Mesendoderm (in vitro differentiated cells): Measurements from ENCODE around the gene URI1.

ENCODE experiments used
- DNase-seq: peaks from one replicate; pipeline ENCODE4 v3.0.0; 2013
- H2AK5ac ChIP-seq: 2 replicates; pipeline ENCODE4 v1.6.1; 2013; ENCODE audit warnings: low read length, inconsistent platforms
- H2BK120ac ChIP-seq: 2 replicates; pipeline ENCODE4 v1.6.1; 2013; ENCODE audit warnings: low read depth, mild to moderate bottlenecking, low read length, moderate library complexity, mixed read lengths
- H2BK15ac ChIP-seq: replicated peaks from 2 replicates; pipeline ENCODE4 v1.6.1; 2013; ENCODE audit warnings: low read depth, mild to moderate bottlenecking, moderate library complexity
- H2BK5ac ChIP-seq: 2 replicates; pipeline ENCODE4 v1.6.1; 2013; ENCODE audit warnings: low read length, inconsistent platforms
- H3K18ac ChIP-seq: 2 replicates; pipeline ENCODE4 v1.6.1; 2013; ENCODE audit warnings: mild to moderate bottlenecking, low read length, mixed read lengths
- H3K23ac ChIP-seq: one replicate; pipeline ENCODE4 v1.6.1; 2013; ENCODE audit warnings: low read length
- H3K27ac ChIP-seq: 2 replicates; pipeline ENCODE4 v1.5.1; 2013; ENCODE audit warnings: low read depth, mild to moderate bottlenecking, inconsistent platforms, low read length, moderate library complexity
- H3K27me3 ChIP-seq: 2 replicates; pipeline ENCODE4 v1.6.1; 2013; ENCODE audit warnings: low read length, control low read depth, mild to moderate bottlenecking, inconsistent platforms; ENCODE audit not compliant: insufficient read depth, poor library complexity
- H3K36me3 ChIP-seq: 2 replicates; pipeline ENCODE4 v1.6.1; 2013; ENCODE audit warnings: low read length, inconsistent platforms; ENCODE audit not compliant: control insufficient read depth, insufficient read depth
- H3K4ac ChIP-seq: one replicate; pipeline ENCODE4 v1.6.1; 2013; ENCODE audit warnings: low read depth, mild to moderate bottlenecking, low read length, moderate library complexity
- H3K4me1 ChIP-seq: 2 replicates; pipeline ENCODE4 v1.6.1; 2013; ENCODE audit warnings: low read depth, low read length, inconsistent platforms; ENCODE audit not compliant: control insufficient read depth
- H3K4me2 ChIP-seq: 2 replicates; pipeline ENCODE4 v1.6.1; 2013; ENCODE audit warnings: low read length
- H3K4me3 ChIP-seq: 2 replicates; pipeline ENCODE4 v1.5.1; 2013; ENCODE audit warnings: mild to moderate bottlenecking, low read length
- H3K56ac ChIP-seq: one replicate; pipeline ENCODE4 v1.6.1; 2013; ENCODE audit warnings: low read length
- H3K79me1 ChIP-seq: 2 replicates; pipeline ENCODE4 v1.6.1; 2013; ENCODE audit warnings: low read length, inconsistent platforms
- H3K79me2 ChIP-seq: 2 replicates; pipeline ENCODE4 v1.6.1; 2013; ENCODE audit warnings: mild to moderate bottlenecking, low read length; ENCODE audit not compliant: control insufficient read depth, insufficient read depth
- H3K9ac ChIP-seq: 2 replicates; pipeline ENCODE4 v1.6.1; 2013; ENCODE audit warnings: low read length, inconsistent platforms
- H4K5ac ChIP-seq: one replicate; pipeline ENCODE4 v1.6.1; 2013; ENCODE audit warnings: low read length
- H4K8ac ChIP-seq: one replicate; pipeline ENCODE4 v1.6.1; 2013; ENCODE audit warnings: low read depth, mild to moderate bottlenecking, control low read depth, low read length, moderate library complexity
- WGBS: extraction: QIAGEN DNeasy Blood & Tissue Kit; methylation state at CpG from one replicate; pipeline ENCODE4 v1.1.7; 2013; ENCODE audit warnings: low lambda C conversion rate, missing lambda C conversion rate; ENCODE audit not compliant: insufficient coverage; ENCODE audit errors: extremely low coverage; 5-methylcytosine and 5-hydroxymethylcytosine counted together

Gene URI1

GRCh38 chr19:29953352-29954247 is 11.6 kb downstream of the URI1 start:
- no peak overlapping the region for H3K23ac ChIP-seq
- no peak for DNase-seq
- H2BK5ac ChIP-seq = no peak overlapping the region
- H3K4me3 ChIP-seq = no peak overlapping the region
- H3K18ac ChIP-seq = no peak overlapping the region
- no peaks in the 10 kb centered on the region for H3K36me3 ChIP-seq
- no peak overlapping the region for H3K9ac ChIP-seq
- no peak overlapping the region for H3K56ac ChIP-seq
- H3K4me2 ChIP-seq = no peak overlapping the region
- no CpG with 5 or more reads among the region's 2 CpGs for WGBS
- H3K4ac ChIP-seq = no peak overlapping the region
- peaks cover 2% of the 10 kb centered on the region for H3K79me1 ChIP-seq
- H2BK15ac ChIP-seq = no peak overlapping the region
- no peak overlapping the region for H2AK5ac ChIP-seq
- H3K79me2 ChIP-seq = peaks cover 27% of the 10 kb centered on the region
- no peak overlapping the region for H2BK120ac ChIP-seq
- no peak overlapping the region for H4K8ac ChIP-seq
- H4K5ac ChIP-seq = no peak overlapping the region
- no peak overlapping the region for H3K27ac ChIP-seq
- H3K27me3 ChIP-seq = no peaks in the 10 kb centered on the region
- H3K4me1 ChIP-seq = no peaks in the 10 kb centered on the region

GRCh38 chr19:29956855-29957254 is 14.8 kb downstream of the URI1 start:
- no peak overlapping the region for H4K8ac ChIP-seq
- no peak overlapping the region for H3K18ac ChIP-seq
- no peak overlapping the region for H3K9ac ChIP-seq
- H3K79me1 ChIP-seq = peaks cover 2% of the 10 kb centered on the region
- H2BK15ac ChIP-seq = no peak overlapping the region
- H2BK120ac ChIP-seq = no peak overlapping the region
- H3K4me3 ChIP-seq = no peak overlapping the region
- peaks cover 23% of the 10 kb centered on the region for H3K79me2 ChIP-seq
- no peak overlapping the region for H3K23ac ChIP-seq
- no peak overlapping the region for H2AK5ac ChIP-seq
- no peak overlapping the region for H3K4me2 ChIP-seq
- H3K4ac ChIP-seq = no peak overlapping the region
- no peaks in the 10 kb centered on the region for H3K27me3 ChIP-seq
- H3K27ac ChIP-seq = no peak overlapping the region
- no peak for DNase-seq
- no peaks in the 10 kb centered on the region for H3K4me1 ChIP-seq
- H3K36me3 ChIP-seq = no peaks in the 10 kb centered on the region
- no peak overlapping the region for H2BK5ac ChIP-seq
- no peak overlapping the region for H3K56ac ChIP-seq
- H4K5ac ChIP-seq = no peak overlapping the region
- no CpG with 5 or more reads among the region's 6 CpGs for WGBS

GRCh38 chr19:29961311-29961710 is 19.3 kb downstream of the URI1 start:
- H3K56ac ChIP-seq = no peak overlapping the region
- no CpG with 5 or more reads among the region's 3 CpGs for WGBS
- no peak overlapping the region for H3K18ac ChIP-seq
- no peak overlapping the region for H3K4me3 ChIP-seq
- no peak overlapping the region for H2BK5ac ChIP-seq
- no peak overlapping the region for H3K23ac ChIP-seq
- peaks cover 4% of the 10 kb centered on the region for H3K79me1 ChIP-seq
- H3K4ac ChIP-seq = no peak overlapping the region
- H2BK15ac ChIP-seq = no peak overlapping the region
- no peaks in the 10 kb centered on the region for H3K27me3 ChIP-seq
- no peaks in the 10 kb centered on the region for H3K4me1 ChIP-seq
- H4K5ac ChIP-seq = no peak overlapping the region
- H4K8ac ChIP-seq = no peak overlapping the region
- no peak overlapping the region for H3K9ac ChIP-seq
- no peak overlapping the region for H2BK120ac ChIP-seq
- H3K4me2 ChIP-seq = no peak overlapping the region
- H3K79me2 ChIP-seq = peaks cover 45% of the 10 kb centered on the region
- H3K36me3 ChIP-seq = no peaks in the 10 kb centered on the region
- DNase-seq = no peak
- H3K27ac ChIP-seq = no peak overlapping the region
- H2AK5ac ChIP-seq = no peak overlapping the region

GRCh38 chr19:29962793-29963192 is 20.8 kb downstream of the URI1 start:
- Histone ChIP-seq H3K9ac (no peak overlapping the region), H2BK15ac (no peak overlapping the region), H2BK120ac (no peak overlapping the region), H3K4ac (no peak overlapping the region), H2AK5ac (no peak overlapping the region), H3K36me3 (no peaks in the 10 kb centered on the region), H3K79me1 (peaks cover 5% of the 10 kb centered on the region), H4K5ac (no peak overlapping the region), H3K27ac (no peak overlapping the region), H3K56ac (no peak overlapping the region), H3K4me1 (no peaks in the 10 kb centered on the region), H3K79me2 (peaks cover 45% of the 10 kb centered on the region), H3K23ac (no peak overlapping the region), H3K18ac (no peak overlapping the region), H3K4me3 (no peak overlapping the region), H3K4me2 (no peak overlapping the region), H3K27me3 (no peaks in the 10 kb centered on the region), H2BK5ac (no peak overlapping the region), H4K8ac (no peak overlapping the region)
- no peak for DNase-seq
- WGBS = no CpG with 5 or more reads among the region's 2 CpGs

- no peak overlapping the region for H4K5ac ChIP-seq
- no peak for DNase-seq
- no peak overlapping the region for H3K4me3 ChIP-seq
- no peak overlapping the region for H3K4me2 ChIP-seq
- peaks cover 6% of the 10 kb centered on the region for H3K79me1 ChIP-seq
- H3K23ac ChIP-seq = no peak overlapping the region
- H3K9ac ChIP-seq = no peak overlapping the region
- H2BK120ac ChIP-seq = no peak overlapping the region
- H3K18ac ChIP-seq = peak overlapping the region; percentile 28
- H3K79me2 ChIP-seq = peaks cover 46% of the 10 kb centered on the region
- WGBS = no CpG with 5 or more reads among the region's 4 CpGs
- no peak overlapping the region for H3K56ac ChIP-seq
- H3K27me3 ChIP-seq = no peaks in the 10 kb centered on the region
- no peak overlapping the region for H2BK15ac ChIP-seq
- H3K4ac ChIP-seq = no peak overlapping the region
- no peak overlapping the region for H4K8ac ChIP-seq
- H2AK5ac ChIP-seq = no peak overlapping the region
- H3K27ac ChIP-seq = no peak overlapping the region
- no peaks in the 10 kb centered on the region for H3K4me1 ChIP-seq
- H3K36me3 ChIP-seq = no peaks in the 10 kb centered on the region
- H2BK5ac ChIP-seq = no peak overlapping the region
Measured at GRCh38 chr19:29963576-29963975, 21.5 kb downstream of the URI1 start.

- no peak overlapping the region for H4K5ac ChIP-seq
- no peak overlapping the region for H3K4me2 ChIP-seq
- H3K27me3 ChIP-seq = no peaks in the 10 kb centered on the region
- H3K4me3 ChIP-seq = no peak overlapping the region
- DNase-seq = no peak
- no peaks in the 10 kb centered on the region for H3K4me1 ChIP-seq
- H2BK5ac ChIP-seq = no peak overlapping the region
- no peak overlapping the region for H3K27ac ChIP-seq
- no peak overlapping the region for H3K56ac ChIP-seq
- H4K8ac ChIP-seq = no peak overlapping the region
- H3K18ac ChIP-seq = no peak overlapping the region
- H3K23ac ChIP-seq = no peak overlapping the region
- H2BK15ac ChIP-seq = no peak overlapping the region
- H2BK120ac ChIP-seq = no peak overlapping the region
- H3K79me1 ChIP-seq = peaks cover 4% of the 10 kb centered on the region
- no peak overlapping the region for H3K4ac ChIP-seq
- no CpG with 5 or more reads among the region's 5 CpGs for WGBS
- H2AK5ac ChIP-seq = no peak overlapping the region
- H3K36me3 ChIP-seq = no peaks in the 10 kb centered on the region
- H3K79me2 ChIP-seq = peaks cover 44% of the 10 kb centered on the region
- no peak overlapping the region for H3K9ac ChIP-seq
Measured at GRCh38 chr19:29964171-29964570, 22.1 kb downstream of the URI1 start.
